Measurements from ENCODE around the gene AUTS2.
"Not testable (repeated sequence)": the region's sequence is repeated elsewhere in the genome, so short reads cannot be mapped to it uniquely, and the experiment has no call there.

AUTS2 gene

GRCh38 chr7:70787286-70787685, 1189.0 kb downstream of the AUTS2 start:
- no peak for DNase-seq (ENCODE audit: low read depth)

GRCh38 chr7:70787771-70788170, 1189.5 kb downstream of the AUTS2 start:
- no peak for DNase-seq (ENCODE audit: low read depth)

- DNase-seq (ENCODE audit: low read depth), result no peak
These were observed 1190.0 kb downstream of the AUTS2 start for GRCh38 chr7:70788276-70788675.

- DNase-seq (ENCODE audit: low read depth), result no peak
These were observed 1191.4 kb downstream of the AUTS2 start for GRCh38 chr7:70789481-70790214.

GRCh38 chr7:70790215-70791073, 1192.2 kb downstream of the AUTS2 start:
- DNase-seq (ENCODE audit: low read depth), result no peak

GRCh38 chr7:70791341-70791740, 1193.1 kb downstream of the AUTS2 start:
- DNase-seq (ENCODE audit: low read depth), result no peak

GRCh38 chr7:70793060-70793459, 1194.8 kb downstream of the AUTS2 start:
- no peak for DNase-seq (ENCODE audit: low read depth)

- no peak for DNase-seq (ENCODE audit: low read depth)
These were observed 1195.5 kb downstream of the AUTS2 start for GRCh38 chr7:70793821-70794220.

GRCh38 chr7:70794962-70795361, 1196.7 kb downstream of the AUTS2 start:
- no peak for DNase-seq (ENCODE audit: low read depth)

- DNase-seq (ENCODE audit: low read depth), result no peak
These were observed 1197.7 kb downstream of the AUTS2 start for GRCh38 chr7:70795948-70796347.

GRCh38 chr7:70797109-70797514, 1198.8 kb downstream of the AUTS2 start:
- no peak for DNase-seq (ENCODE audit: low read depth)

- no peak for DNase-seq (ENCODE audit: low read depth)
These were observed 1201.6 kb downstream of the AUTS2 start for GRCh38 chr7:70799841-70800405.

GRCh38 chr7:70805360-70805759, 1207.1 kb downstream of the AUTS2 start:
- DNase-seq (ENCODE audit: low read depth), result no peak

GRCh38 chr7:70807650-70808049, 1209.4 kb downstream of the AUTS2 start:
- DNase-seq (ENCODE audit: low read depth), result no peak

GRCh38 chr7:70808876-70809275, 1210.6 kb downstream of the AUTS2 start:
- no peak for DNase-seq (ENCODE audit: low read depth)

GRCh38 chr7:70810558-70811139, 1212.4 kb downstream of the AUTS2 start:
- no peak for DNase-seq (ENCODE audit: low read depth)

GRCh38 chr7:70812511-70812910, 1214.2 kb downstream of the AUTS2 start:
- DNase-seq (ENCODE audit: low read depth), result no peak

GRCh38 chr7:70822490-70822889, 1224.2 kb downstream of the AUTS2 start:
- DNase-seq (ENCODE audit: low read depth), result not testable (repeated sequence)

GRCh38 chr7:70829221-70830059, 1231.2 kb downstream of the AUTS2 start:
- peak; percentile 11 for DNase-seq (ENCODE audit: low read depth)

GRCh38 chr7:70830060-70830395, 1231.8 kb downstream of the AUTS2 start:
- DNase-seq (ENCODE audit: low read depth), result no peak

GRCh38 chr7:70830426-70830825, 1232.2 kb downstream of the AUTS2 start:
- no peak for DNase-seq (ENCODE audit: low read depth)

- no peak for DNase-seq (ENCODE audit: low read depth)
These were observed 1235.5 kb downstream of the AUTS2 start for GRCh38 chr7:70833726-70834125.
